Activated T-cell treated with anti-CD3 and anti-CD28 coated beads for 48 hours (primary cell): ENCODE results near the gene SCRN3.
"Not testable (repeated sequence)": the region's sequence is repeated elsewhere in the genome, so short reads cannot be mapped to it uniquely, and the experiment has no call there.

Experiments
- DNase-seq: peaks from one replicate; pipeline ENCODE4 v3.0.0-alpha.2; 2020; ENCODE audit warnings: low read depth

Gene SCRN3

DNA sequence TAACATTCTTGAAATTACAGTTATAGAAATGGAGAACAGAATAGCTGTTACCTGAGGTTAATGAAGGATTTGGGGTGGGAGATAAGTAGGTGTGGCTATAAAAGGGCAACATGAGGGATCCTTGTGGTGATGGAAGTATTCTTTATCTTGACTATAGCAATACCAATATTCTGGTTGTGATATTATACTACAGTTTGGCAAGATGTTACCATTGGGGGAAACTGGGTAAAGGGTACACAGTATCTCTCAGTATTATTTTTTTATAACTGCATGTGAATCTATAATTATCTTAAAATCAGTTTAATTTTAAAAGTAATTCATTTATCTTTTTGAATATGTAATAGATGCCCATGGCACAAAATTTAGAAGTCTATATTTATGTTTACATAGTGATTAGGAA, 8.1 kb downstream of the SCRN3 start:
- DNase-seq = no peak

DNA sequence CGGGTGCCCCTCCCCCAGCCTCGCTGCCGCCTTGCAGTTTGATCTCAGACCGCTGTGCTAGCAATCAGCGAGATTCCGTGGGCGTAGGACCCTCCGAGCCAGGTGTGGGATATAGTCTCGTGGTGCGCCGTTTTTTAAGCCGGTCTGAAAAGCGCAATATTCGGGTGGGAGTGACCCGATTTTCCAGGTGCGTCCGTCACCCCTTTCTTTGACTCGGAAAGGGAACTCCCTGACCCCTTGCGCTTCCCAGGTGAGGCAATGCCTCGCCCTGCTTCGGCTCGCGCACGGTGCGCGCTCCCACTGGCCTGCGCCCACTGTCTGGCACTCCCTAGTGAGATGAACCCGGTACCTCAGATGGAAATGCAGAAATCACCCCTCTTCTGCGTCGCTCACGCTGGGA, 14.5 kb downstream of the SCRN3 start:
- not testable (repeated sequence) for DNase-seq

DNA sequence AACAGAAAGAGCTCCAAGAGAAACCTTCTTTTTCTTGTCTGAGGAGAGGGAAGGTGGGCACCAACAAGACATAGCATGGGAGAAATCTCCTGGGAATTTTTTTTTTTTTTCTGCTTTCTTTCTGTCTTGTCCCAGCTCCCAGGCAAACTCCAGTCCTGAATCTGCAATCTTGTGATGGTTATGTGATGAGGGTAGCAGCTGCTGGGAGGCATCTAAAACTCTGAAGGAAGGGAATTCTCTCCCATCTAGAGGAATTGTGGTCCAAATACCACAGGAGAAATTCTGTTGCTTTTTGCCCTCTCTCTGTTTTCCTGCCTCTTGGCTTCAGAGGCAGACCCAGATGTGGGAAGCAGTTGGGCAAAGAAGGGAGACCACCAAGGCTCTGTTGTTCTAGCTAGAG, 16.7 kb downstream of the SCRN3 start:
- DNase-seq = no peak

DNA sequence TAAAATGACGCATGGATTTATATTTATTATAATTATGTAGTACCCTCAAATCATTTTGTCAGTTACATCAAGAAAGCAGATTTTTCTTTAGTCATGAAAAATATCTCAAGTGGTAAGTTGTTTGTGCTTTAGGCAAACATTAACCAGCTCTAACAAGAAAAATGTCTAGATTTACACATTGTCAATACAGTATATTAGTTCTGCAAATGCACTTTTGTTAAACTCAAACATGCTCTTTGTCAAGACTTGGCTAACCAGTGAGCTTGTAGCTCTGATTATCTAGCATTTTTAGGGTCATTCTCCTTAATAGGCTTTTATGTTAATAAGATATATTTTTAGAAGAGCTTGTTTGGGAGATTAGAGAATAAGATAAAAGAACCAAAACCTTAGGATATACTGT, 32.7 kb downstream of the SCRN3 start:
- no peak for DNase-seq

DNA sequence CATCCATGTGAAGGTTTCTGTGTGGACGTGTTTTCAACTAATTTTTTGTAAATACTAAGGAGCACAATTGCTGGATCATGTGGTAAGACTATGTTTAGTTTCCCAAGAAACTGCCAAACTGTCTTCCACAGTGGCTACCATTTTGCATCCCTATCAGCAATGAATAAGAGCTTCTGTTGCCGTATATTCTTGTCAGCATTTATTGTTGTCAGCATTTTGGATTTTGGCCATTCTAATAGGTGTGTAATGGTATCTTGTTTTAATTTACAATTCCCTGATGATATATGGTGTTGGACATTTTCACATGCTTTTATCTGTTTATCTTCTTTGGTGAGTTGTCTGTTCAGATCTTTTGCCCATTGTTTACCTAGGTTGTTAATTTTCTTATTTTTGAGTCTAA, 34.5 kb downstream of the SCRN3 start:
- DNase-seq = no peak

DNA sequence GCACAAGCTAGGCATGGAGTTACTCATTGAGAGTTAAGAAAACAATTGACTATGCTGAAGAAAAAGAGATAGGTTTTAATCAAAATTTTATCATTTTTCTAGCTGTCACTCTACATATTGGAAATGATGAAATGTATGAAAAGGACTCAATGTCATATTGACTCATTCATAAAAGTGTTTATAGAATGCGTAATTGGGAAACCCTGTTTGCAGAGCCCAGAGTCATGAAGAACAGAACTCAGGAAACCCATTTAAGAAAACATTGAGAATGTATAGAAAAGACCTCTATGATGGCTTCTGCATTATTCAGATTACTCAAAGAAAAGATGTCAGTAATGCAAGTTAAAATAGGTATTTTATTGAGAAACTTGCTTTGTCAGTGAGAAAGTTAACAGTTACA, 36.4 kb downstream of the SCRN3 start:
- no peak for DNase-seq

DNA sequence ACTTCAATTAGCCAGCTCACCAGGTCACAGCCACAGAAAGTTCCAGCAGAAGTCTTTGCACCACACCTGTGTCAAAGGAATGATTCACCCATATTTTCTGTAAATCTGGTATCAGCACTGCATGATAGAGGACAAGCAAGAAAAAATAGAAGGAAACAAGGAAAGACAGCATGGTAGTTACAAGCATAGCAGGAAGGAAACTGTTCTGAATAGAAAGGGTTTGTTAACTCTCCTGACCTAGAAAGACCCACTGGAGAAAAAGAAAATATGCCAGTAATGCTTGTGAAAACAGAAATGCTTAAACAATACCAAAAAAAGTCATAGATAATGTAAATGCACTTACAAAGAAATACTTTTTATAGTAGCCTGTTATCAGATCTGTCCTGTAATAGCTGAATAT, 40.8 kb downstream of the SCRN3 start:
- DNase-seq = no peak

DNA sequence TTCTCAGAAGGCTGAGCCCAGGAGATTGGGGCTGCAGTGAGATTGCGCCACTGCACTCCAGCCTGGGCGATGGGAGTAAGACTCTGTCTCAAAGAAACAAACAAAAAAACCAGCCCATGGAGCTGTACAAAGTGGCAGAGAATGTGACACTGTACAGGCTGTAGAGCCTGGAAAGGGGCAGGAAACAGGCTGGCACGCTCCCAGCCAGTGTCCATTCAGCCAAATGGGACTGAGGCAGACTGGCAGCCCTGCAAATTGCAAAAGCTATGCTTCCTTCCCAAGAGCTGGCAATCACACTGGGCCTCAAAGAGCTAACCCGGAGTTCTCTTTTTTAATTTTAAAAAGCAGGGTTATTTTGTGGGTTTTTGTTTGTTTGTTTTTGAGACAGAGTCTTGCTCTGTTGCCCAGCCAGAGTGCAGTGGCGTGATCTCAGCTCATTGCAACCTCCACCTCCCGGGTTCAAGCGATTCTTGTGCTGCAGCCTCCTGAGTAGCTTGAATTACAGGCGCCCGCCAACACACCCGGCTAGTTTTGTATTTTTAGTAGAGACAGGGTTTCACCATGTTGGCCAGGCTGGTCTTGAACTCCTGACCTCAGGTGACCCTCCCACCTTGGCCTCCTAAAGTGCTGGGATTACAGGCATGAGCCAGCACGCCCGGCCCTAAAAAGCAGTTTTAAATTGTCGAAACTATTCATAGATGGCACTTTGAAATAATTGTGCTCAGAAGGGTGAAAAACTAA, 42.8 kb downstream of the SCRN3 start:
- no peak for DNase-seq

DNA sequence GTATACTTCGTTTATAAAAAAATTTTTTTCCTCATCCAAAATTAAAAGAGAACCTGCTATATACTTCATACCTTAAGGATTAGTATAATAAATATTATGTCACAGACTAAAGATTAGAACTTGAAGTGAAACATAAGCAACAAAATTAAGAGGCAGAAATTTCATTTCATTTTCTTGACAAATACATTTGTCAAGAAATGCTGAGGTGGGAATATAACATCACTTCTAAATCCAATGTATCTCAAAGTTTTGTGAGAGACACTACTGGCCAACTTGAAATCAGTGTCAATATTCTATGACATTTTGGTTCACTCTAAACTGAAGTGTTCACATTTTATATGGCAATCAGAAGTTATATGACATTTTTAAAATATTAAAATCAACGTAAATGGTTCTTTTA, 43.8 kb downstream of the SCRN3 start:
- no peak for DNase-seq

DNA sequence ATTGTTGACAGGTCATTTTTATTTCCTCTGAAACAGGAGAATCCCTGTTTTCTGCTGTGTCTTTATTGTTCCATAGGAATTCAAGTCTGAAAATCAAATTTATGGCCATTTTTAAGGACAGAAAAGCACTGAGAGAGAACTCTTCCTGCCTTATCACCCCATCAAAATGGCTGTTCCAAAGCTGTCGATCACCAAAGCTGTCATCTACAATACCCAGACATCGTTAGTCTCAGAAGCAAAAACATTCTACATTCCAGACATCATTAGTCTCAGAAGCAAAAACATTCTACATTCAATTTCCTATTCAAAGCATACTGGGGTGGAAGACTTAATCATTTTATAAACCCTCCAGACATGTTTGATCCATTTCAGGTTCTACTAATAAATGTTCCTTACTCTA, 44.4 kb downstream of the SCRN3 start:
- DNase-seq = no peak

DNA sequence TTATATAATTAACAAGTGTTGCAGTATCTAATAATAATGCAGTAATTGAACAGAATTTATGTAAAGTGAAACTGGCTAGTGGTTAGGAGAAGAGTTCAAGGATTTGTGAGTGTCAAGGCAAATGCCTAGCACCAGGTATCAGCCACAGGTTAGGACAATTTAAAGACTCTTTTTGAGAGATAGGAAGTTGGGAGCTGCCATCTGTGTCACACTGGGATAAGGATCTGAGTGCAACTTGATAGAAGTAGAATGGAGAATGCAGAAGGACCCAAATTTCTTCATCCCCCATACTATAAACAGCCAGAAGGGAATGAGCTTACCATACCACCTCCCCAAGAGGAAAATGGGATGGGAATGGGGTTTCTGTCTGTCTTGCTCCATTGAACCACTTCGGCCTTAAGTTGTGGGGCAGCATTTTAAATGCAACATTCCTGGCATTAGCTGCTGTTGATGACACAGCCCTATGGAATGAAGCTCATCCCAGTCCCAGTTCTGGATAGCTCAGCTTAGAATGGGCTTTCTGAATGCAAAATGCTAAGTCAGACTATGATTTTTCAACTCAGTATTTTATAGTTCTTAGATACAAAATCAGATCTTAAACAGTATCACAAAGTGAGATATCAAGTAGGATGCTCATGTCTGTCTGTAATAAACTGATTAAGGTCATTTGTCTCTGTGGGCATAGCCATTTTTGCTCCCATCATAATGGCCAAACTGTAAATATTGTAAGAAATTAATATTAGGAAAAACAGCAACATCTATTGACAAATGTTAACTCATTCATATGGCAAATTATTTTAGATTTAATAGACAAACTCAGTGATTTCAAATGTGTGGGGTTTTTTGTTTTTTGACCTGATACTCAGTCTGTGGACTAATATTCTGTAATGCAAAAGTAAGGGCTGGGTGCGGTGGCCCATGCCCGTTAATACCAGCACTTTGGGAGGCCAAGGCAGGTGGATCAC, 47.3 kb downstream of the SCRN3 start:
- no peak for DNase-seq

DNA sequence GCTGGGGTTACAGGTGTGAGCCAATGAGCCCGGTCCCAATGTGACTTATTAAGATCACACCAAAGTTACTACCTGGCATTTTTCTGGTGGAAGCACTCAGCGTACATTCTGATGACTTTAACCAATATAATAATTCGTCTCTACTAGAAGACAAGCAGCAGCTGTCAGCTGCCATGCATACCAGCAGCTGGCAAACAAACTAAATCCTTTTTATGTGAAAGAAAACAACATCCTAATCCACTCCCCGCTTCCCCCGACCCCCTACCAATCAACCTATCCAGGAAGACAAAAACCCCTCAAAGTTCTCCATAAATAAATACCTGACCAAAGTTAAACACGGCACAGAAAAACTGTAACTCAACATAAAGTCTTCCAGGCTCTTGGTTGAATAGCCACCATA, 49.2 kb downstream of the SCRN3 start:
- DNase-seq = no peak

DNA sequence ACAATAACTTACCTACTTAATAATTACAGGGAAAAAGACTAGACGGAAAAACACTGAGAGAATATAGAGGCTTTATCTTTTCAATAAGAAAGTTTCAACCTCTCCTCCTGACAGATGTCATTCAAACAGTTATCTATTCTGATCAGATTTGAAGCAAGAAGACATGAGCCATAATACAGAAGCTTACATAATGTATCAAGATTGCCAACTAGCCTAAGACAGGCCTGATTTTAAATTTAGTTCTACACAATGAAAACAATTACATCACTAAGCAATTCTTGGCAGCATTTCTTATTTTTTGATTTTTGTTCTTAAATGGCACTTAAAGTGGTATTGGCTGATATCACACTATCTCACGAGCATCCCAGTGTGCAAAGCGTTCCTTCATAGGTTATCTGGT, 49.7 kb downstream of the SCRN3 start:
- DNase-seq = no peak

DNA sequence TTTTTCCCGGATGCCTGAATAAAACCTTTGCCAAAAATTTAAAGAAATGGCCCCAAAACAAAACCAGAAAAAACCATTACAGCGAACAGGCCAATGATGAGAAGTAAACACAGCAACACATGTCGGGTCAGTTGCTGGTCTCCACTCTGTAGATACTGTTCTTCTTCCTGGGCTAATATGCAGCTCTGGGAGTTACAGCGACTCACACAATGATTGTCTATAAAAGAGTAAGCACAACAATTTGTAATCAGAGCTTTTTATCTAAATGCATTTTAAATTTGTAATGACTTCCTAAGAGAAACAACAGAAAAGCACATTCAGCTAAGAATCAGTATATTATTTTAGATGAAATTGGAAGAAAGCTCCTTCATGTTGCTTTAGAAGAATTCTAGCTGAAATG, 51.0 kb downstream of the SCRN3 start:
- DNase-seq = no peak

DNA sequence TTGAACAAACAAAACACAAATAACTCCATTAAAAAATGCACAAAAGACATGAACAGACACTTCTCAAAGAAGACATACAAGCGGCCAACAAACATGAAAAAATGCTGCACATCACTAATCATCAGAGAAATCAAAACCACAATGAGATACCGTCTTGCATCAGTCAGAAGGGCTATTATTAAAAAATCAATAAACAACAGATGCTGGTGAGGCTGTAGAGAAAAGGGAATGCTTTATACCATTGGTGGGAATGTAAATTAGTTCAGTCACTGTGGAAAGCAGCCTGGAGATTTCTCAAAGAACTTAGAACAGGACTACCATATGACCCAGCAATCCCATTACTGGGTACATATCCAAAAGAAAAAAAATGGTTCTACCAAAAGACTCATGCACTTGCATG, 53.5 kb downstream of the SCRN3 start:
- DNase-seq = no peak

DNA sequence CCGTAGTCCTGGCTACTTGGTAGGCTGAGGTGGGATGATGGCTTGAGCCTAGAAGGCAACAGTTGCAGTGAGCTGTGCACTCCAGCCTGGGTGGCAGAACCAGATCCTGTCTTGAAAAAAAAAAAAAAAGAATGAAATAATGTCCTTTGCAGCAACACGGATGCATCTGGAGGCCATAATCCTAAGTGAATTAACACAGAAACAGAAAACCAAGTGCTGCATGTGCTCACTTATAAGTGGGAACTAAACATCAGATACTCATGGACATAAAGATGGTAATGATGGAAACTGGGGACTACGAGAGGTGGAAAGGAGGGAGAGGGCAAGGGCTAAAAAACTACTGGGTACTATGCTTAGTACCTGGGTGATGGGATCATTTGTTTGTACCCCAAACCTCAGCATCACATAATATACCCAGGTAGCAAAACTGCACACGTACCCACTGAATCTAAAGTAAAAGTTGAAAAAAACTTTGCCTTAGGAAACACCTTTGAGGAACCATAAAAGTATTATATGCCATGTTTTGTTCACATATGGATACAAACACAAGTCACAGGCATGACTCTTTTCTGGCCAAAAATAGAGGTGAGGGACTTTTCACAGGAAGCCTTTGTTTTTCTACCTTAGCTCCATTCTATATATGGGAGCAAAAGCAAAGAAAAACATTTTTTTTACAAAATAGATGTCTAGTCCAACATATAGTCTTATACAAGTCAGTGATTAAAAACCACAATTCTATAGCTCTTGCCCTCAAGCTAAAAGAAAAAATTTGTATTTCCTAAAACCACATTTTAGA, 54.7 kb downstream of the SCRN3 start:
- no peak for DNase-seq

DNA sequence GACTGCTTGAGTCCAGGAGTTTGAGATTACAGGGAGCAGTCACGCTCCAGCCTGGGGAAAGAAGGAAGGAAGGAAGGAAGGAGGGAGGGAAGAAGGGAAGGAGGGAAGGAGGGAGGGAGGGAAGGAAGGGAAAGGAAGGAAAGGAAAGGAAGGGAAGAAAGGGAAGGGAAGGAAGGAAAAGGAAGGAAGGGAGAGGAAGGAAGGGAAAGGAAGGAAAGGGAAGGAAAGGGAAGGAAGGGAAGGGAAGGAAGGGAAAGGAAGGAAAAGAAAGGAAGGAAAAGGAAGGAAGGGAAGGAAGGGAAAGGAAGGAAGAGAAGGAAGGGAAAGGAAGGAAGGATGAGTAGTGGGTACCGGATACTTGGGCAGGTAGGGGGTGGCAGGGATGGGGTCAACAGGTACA, 59.0 kb downstream of the SCRN3 start:
- DNase-seq = no peak

DNA sequence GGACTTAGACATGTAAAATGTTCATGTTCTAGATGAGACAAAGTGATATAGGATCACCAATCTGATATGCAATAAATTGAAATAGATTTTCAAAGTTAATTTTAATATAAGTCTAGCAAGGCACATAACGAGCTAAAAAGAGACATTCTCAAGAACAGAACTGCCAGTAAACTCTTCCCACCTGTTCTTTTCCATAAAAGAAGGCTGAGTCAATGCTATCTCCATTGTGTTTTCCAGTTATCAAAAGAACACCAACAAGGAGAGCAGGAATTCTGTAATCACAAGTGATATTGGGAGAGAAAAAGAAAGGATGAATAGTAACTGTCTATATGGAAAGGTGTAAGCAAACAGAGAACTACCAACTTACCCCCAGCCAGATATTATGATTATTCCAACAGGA, 65.7 kb downstream of the SCRN3 start:
- no peak for DNase-seq

DNA sequence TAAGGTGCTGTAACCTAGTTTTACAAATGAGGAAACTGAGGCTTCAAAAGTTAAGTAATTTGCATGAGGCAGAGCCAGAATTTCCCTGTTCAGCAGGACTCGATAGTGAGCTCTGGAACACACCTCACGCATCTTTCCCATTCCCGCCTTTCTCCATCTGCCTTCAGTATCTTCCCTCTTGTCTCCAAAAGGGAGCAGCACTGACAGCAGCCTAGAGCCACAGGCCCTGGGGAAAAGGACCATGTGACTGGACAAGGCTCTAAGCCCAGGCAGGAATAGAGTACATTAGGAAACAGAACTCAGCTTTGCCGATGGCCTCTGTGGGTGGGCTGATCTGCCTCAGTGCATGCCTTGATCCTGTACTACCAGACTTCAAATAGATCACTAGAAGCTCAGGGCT, 69.8 kb downstream of the SCRN3 start:
- DNase-seq = no peak

DNA sequence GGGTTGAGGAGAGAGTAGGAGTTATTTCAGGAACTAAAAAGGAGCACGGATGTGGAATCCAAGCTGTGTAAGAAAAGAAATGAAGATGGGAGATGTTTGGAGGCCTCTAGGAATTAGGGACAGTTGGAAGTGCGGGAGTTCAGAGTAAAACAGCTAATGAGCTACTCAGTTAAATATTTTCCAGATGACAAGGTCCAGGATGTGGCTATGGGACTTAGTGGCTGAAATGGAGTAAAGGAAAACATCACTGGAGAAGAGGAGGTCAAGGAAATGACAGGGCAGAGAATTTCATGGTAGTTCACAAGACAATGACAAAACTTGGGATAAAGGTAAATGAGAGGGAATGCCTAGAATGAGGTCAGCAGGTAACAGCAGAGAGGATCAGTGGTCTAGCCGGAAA, 78.3 kb downstream of the SCRN3 start:
- no peak for DNase-seq

DNA sequence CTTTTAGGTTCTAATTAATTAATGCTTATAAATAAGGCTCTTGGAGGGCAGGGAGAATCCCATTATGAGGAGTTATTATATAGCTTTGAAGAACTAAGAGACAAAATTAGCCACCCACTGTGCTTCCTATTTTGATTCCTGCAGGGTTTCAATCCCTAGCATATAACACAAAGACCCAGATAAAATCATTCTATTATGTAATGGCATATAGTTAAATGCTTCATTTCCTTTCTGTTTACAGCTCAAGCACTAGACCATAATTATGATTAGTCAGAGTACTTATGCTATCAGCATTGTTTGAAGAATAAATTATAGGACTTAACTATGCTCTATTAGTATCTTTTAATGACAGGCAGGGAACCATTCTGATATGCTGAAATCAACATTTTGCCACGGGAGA, 82.2 kb downstream of the SCRN3 start:
- no peak for DNase-seq
